Fibroblast of mammary gland (primary cell): Measurements from ENCODE around the gene SORD.

Experiments used
- DNase-seq: peaks from one replicate; pipeline ENCODE4 v3.0.0-alpha.2; 2010; ENCODE audit warnings: low read depth
- H3K4me3 ChIP-seq: 2 replicates; pipeline ENCODE4 v1.5.1; 2011; ENCODE audit warnings: low read depth, mild to moderate bottlenecking, low read length, moderate library complexity; ENCODE audit not compliant: control insufficient read depth
- CTCF ChIP-seq: conservative IDR thresholded peaks from 2 replicates; pipeline ENCODE4 v1.5.1; 2011; ENCODE audit warnings: low read depth, low read length, inconsistent platforms; ENCODE audit not compliant: control insufficient read depth, insufficient read depth

The SORD gene

GRCh38 chr15:45114076-45114750, 91.2 kb downstream of the SORD start, which contains the start of the genes DUOX2 and DUOXA2:
TSS of gene DUOX2 (minus strand) at chr15:45114172. CDS start at chr15:45113411, 761 bp downstream.
TSS of gene DUOXA2 (plus strand) at chr15:45114326. CDS start at chr15:45114606, 280 bp downstream.
- TF ChIP-seq CTCF, result no peak
- DNase-seq, result no peak
- H3K4me3 ChIP-seq, result no peak within 1 kb of the TSS

- no peak overlapping the region for H3K4me3 ChIP-seq
- DNase-seq, result no peak
- no peak for TF ChIP-seq CTCF
Observed at GRCh38 chr15:45114751-45115085, 91.7 kb downstream of the SORD start.

GRCh38 chr15:45115312-45115820, 92.4 kb downstream of the SORD start:
- DNase-seq, result no peak
- H3K4me3 ChIP-seq, result no peak overlapping the region
- no peak for TF ChIP-seq CTCF

GRCh38 chr15:45116006-45116481, 93.0 kb downstream of the SORD start:
- TF ChIP-seq CTCF, result no peak
- no peak for DNase-seq
- H3K4me3 ChIP-seq, result no peak overlapping the region

- H3K4me3 ChIP-seq, result no peak overlapping the region
- no peak for TF ChIP-seq CTCF
- DNase-seq, result no peak
Observed at GRCh38 chr15:45116482-45117307, 93.7 kb downstream of the SORD start.

- no peak for TF ChIP-seq CTCF
- DNase-seq, result no peak
- H3K4me3 ChIP-seq, result no peak overlapping the region
Observed at GRCh38 chr15:45117308-45118130, 94.5 kb downstream of the SORD start.
